Neural cell (in vitro differentiated cells): ENCODE results near the gene MKKS. TPM values are rescaled to one million over a fixed set of nuclear protein-coding genes. Genes with fewer than 3 reads are reported as not detected.

Experiments
- H2AFZ ChIP-seq: fragments of 200-600, 300-800 bp; sonication (generic), shearing (Covaris generic); 2 replicates; pipeline ENCODE4 v1.6.0; 2014; ENCODE audit warnings: low read depth, mild to moderate bottlenecking, antibody characterized with exemption, low read length, moderate library complexity
- H3F3A ChIP-seq: fragments of 200-600 bp; shearing (Covaris generic); 2 replicates; pipeline ENCODE4 v1.6.1; 2016; ENCODE audit warnings: mild to moderate bottlenecking, moderate library complexity, mixed read lengths, antibody characterized with exemption, low read length; ENCODE audit not compliant: insufficient read depth, poor library complexity, severe bottlenecking
- H3K27ac ChIP-seq: fragments of 200-600, 300-800 bp; sonication (generic), shearing (Covaris generic); 2 replicates; pipeline ENCODE4 v1.5.1; 2014; ENCODE audit warnings: mild to moderate bottlenecking, low read length, moderate library complexity
- H3K27me3 ChIP-seq: fragments of 300-800, 200-600 bp; sonication (generic), shearing (Covaris generic); 2 replicates; pipeline ENCODE4 v1.6.0; 2014; ENCODE audit warnings: mild to moderate bottlenecking, low read depth, low read length, moderate library complexity; ENCODE audit not compliant: insufficient read depth
- H3K36me3 ChIP-seq: fragments of 300-800, 200-600 bp; sonication (generic), shearing (Covaris generic); 2 replicates; pipeline ENCODE4 v1.5.1; 2014; ENCODE audit warnings: mild to moderate bottlenecking, antibody characterized with exemption, low read length, moderate library complexity; ENCODE audit not compliant: insufficient read depth
- H3K4me2 ChIP-seq: fragments of 300-800, 200-600 bp; sonication (generic), shearing (Covaris generic); 2 replicates; pipeline ENCODE4 v1.6.0; 2014; ENCODE audit warnings: mild to moderate bottlenecking, low read length
- H3K4me3 ChIP-seq: fragments of 300-800, 200-600 bp; sonication (generic), shearing (Covaris generic); 2 replicates; pipeline ENCODE4 v1.5.1; 2014; ENCODE audit warnings: mild to moderate bottlenecking, low read length, moderate library complexity
- H3K79me2 ChIP-seq: fragments of 200-600 bp; shearing (Covaris generic); replicated peaks from 2 replicates; pipeline ENCODE4 v1.6.0; 2014; ENCODE audit warnings: mild to moderate bottlenecking, low read length, moderate library complexity; ENCODE audit not compliant: insufficient read depth
- H3K9ac ChIP-seq: fragments of 300-800, 200-600 bp; sonication (generic), shearing (Covaris generic); 2 replicates; pipeline ENCODE4 v1.6.1; 2016; ENCODE audit warnings: mild to moderate bottlenecking, low read length, mixed read lengths
- H3K9me2 ChIP-seq: fragments of 200-600 bp; shearing (Covaris generic); 2 replicates; pipeline ENCODE4 v1.6.1; 2016; ENCODE audit warnings: mild to moderate bottlenecking, low read length, mixed read lengths; ENCODE audit not compliant: insufficient read depth
- H3K9me3 ChIP-seq: fragments of 200-600, 300-800 bp; sonication (generic), shearing (Covaris generic); 2 replicates; pipeline ENCODE4 v1.6.1; 2016; ENCODE audit warnings: mild to moderate bottlenecking, mixed run types, low read length, moderate library complexity, mixed read lengths
- H4K20me1 ChIP-seq: fragments of 200-600 bp; shearing (Covaris generic); 2 replicates; pipeline ENCODE4 v1.6.1; 2016; ENCODE audit warnings: mild to moderate bottlenecking, mixed run types; ENCODE audit not compliant: insufficient read depth
- CTCF ChIP-seq: fragments of 450-650 bp; IDR thresholded peaks from 2 replicates; pipeline ENCODE4 v1.5.1; 2014; ENCODE audit warnings: antibody characterized with exemption, mild to moderate bottlenecking, moderate library complexity; ENCODE audit not compliant: poor library complexity, severe bottlenecking
- EP300 ChIP-seq: fragments of 450-650 bp; conservative IDR thresholded peaks from 2 replicates; pipeline ENCODE4 v1.6.1; 2014; ENCODE audit warnings: antibody characterized with exemption, mild to moderate bottlenecking, moderate library complexity; ENCODE audit not compliant: poor library complexity, severe bottlenecking
- EZH2 ChIP-seq: fragments of 200-600, 300-800 bp; shearing (Covaris generic), sonication (generic); IDR thresholded peaks from 2 replicates; pipeline ENCODE4 v1.6.1; 2014; ENCODE audit warnings: antibody characterized with exemption, low read length, borderline replicate concordance, mild to moderate bottlenecking; ENCODE audit not compliant: insufficient read depth, poor library complexity, severe bottlenecking
- MXI1 ChIP-seq: fragments of 450-650 bp; conservative IDR thresholded peaks from 2 replicates; pipeline ENCODE4 v1.6.1; 2014; ENCODE audit warnings: antibody characterized with exemption, mild to moderate bottlenecking; ENCODE audit not compliant: poor library complexity, severe bottlenecking
- POLR2AphosphoS5 ChIP-seq: IDR thresholded peaks from 2 replicates; pipeline ENCODE4 v1.6.1; 2012
- RAD21 ChIP-seq: fragments of 450-650 bp; conservative IDR thresholded peaks from 2 replicates; pipeline ENCODE4 v1.6.1; 2014; ENCODE audit warnings: antibody characterized with exemption, mild to moderate bottlenecking, moderate library complexity
- REST ChIP-seq: IDR thresholded peaks from 2 replicates; pipeline ENCODE4 v1.6.1; 2012; ENCODE audit warnings: borderline replicate concordance
- SMC3 ChIP-seq: fragments of 450-650 bp; conservative IDR thresholded peaks from 2 replicates; pipeline ENCODE4 v1.6.1; 2014; ENCODE audit warnings: antibody characterized with exemption, mild to moderate bottlenecking, moderate library complexity; ENCODE audit not compliant: poor library complexity
- TAF1 ChIP-seq: IDR thresholded peaks from 2 replicates; pipeline ENCODE4 v1.6.1; 2012; ENCODE audit warnings: low read depth
- polyA plus RNA-seq: library from polyadenylated mRNA; depleted of rRNA; stranded (reverse); fragments of >200 nt; gene quantifications from 2 replicates; pipeline ENCODE4 v1.2.3, GENCODE V29; 2014

The MKKS gene
- polyA plus RNA-seq, 1 donor from 2014 or later = 28.0 TPM

- TF ChIP-seq CTCF (no peak), MXI1 (no peak), TAF1 (no peak), POLR2AphosphoS5 (no peak), RAD21 (no peak), REST (no peak), SMC3 (no peak), EZH2 (no peak)
- Histone ChIP-seq H3K36me3 (no peaks in the 10 kb centered on the region), H3K27ac (no peak overlapping the region), H3K4me2 (no peak overlapping the region), H3K9me2 (no peaks in the 10 kb centered on the region), H3K4me3 (no peak overlapping the region), H3K79me2 (no peaks in the 10 kb centered on the region), H4K20me1 (no peaks in the 10 kb centered on the region), H3K27me3 (no peaks in the 10 kb centered on the region), H2AFZ (no peak overlapping the region), H3F3A (no peaks in the 10 kb centered on the region), H3K9me3 (no peaks in the 10 kb centered on the region), H3K9ac (no peak overlapping the region)
These were observed 58.8 kb downstream of the MKKS start for GRCh38 chr20:10375191-10375590.

- Histone ChIP-seq H3K36me3 (no peaks in the 10 kb centered on the region), H3K27me3 (no peaks in the 10 kb centered on the region), H3K79me2 (no peaks in the 10 kb centered on the region), H3K4me2 (no peak overlapping the region), H3K4me3 (no peak overlapping the region), H3K9me2 (no peaks in the 10 kb centered on the region), H3F3A (no peaks in the 10 kb centered on the region), H3K27ac (no peak overlapping the region), H3K9me3 (no peaks in the 10 kb centered on the region), H2AFZ (no peak overlapping the region), H3K9ac (no peak overlapping the region), H4K20me1 (no peaks in the 10 kb centered on the region)
- TF ChIP-seq POLR2AphosphoS5 = no peak
- no peak for TF ChIP-seq CTCF
- no peak for TF ChIP-seq MXI1
- TF ChIP-seq TAF1 = no peak
- no peak for TF ChIP-seq EZH2
- TF ChIP-seq EP300 = no peak
- TF ChIP-seq SMC3 = no peak
- no peak for TF ChIP-seq REST
- no peak for TF ChIP-seq RAD21
These were observed 60.0 kb downstream of the MKKS start for GRCh38 chr20:10374036-10374435.
